Activated CD4-positive, alpha-beta T cell treated with anti-CD3 and anti-CD28 coated beads, Interleukin-2, amount 50 U/mL, for 16 hours (primary cell): Measurements from ENCODE around the gene UBE2K.
"Not testable (repeated sequence)": the region's sequence is repeated elsewhere in the genome, so short reads cannot be mapped to it uniquely, and the experiment has no call there.

Experiments
- DNase-seq: peaks from one replicate; pipeline ENCODE4 v3.0.0-alpha.2; 2020

Gene UBE2K

DNA sequence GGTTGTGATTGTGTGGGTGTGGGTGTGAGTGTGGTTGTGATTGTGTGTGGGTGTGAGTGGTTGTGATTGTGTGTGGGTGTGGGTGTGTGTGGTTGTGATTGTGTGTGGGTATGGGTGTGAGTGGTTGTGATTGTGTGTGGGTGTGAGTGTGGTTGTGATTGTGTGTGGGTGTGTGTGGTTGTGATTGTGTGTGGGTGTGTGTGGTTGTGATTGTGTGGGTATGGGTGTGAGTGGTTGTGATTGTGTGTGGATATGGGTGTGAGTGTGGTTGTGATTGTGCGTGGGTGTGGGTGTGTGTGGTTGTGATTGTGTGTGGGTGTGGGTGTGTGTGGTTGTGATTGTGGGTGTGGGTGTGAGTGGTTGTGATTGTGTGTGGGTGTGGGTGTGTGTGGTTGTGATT is 115.1 kb downstream of the UBE2K start:
- DNase-seq, result not testable (repeated sequence)

- DNase-seq, result not testable (repeated sequence)
Observed at GRCh38 chr4:39813761-39814160, 115.8 kb downstream of the UBE2K start.

DNA sequence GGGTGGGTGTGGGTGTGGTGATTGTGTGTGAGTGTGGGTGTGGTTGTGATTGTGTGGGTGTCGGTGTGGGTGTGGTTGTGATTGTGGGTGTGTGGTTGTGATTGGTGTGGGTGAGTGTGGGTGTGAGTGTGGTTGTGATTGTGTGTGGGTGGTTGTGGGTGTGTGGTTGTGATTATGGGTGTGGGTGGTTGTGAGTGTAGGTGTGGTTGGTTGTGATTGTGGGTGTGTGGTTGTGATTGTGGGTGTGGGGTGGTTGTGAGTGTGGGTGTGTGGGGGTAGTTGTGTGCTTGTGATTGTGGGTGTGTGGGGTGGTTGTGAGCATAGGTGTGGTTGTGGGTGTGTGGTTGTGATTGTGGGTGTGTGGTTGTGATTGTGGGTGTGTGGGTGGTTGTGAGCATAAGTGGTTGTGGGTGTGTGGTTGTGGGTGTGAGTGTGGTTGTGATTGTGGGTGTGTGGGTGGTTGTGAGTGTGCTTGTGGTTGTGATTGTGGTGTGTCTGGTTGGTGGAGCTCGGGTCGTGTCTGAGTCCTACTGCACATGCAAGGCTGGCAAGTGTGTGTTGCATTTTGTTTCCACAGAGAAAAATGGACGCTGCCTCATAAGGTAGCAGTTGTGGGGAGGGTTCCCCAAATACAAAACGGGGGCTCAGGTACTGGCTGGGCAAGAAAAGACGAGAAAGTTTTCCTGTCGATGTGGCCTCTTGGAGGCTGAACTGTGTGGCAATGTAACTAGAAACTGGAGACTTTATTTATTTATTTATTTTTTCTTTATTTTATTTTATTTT is 116.7 kb downstream of the UBE2K start:
- DNase-seq, result no peak

- DNase-seq, result no peak
Observed at GRCh38 chr4:39818646-39819045, 120.7 kb downstream of the UBE2K start.

DNA sequence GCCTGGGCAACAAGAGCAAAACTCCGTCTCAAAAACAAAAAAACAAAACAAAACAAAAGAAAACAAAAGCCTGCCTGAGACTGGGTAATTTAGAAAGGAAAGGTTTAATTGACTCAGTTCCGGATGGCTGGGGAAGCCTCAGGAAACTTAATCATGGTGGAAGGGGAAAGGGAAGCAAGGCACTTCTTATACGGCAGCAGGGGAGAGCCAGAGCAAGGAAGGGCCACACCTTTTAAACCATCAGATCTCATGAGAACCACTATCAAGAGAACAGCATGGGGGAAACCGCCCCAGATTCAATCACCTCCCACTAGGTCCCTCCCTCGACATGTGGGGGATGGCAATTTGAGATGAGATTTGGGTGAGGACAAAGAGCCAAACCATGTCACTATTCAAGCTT is 122.2 kb downstream of the UBE2K start:
- DNase-seq, result no peak

GRCh38 chr4:39821951-39822350 is 124.0 kb downstream of the UBE2K start:
- DNase-seq, result no peak

- no peak for DNase-seq
Observed at GRCh38 chr4:39822662-39823061, 124.7 kb downstream of the UBE2K start.

- no peak for DNase-seq
Observed at GRCh38 chr4:39823191-39823590, 125.3 kb downstream of the UBE2K start.

DNA sequence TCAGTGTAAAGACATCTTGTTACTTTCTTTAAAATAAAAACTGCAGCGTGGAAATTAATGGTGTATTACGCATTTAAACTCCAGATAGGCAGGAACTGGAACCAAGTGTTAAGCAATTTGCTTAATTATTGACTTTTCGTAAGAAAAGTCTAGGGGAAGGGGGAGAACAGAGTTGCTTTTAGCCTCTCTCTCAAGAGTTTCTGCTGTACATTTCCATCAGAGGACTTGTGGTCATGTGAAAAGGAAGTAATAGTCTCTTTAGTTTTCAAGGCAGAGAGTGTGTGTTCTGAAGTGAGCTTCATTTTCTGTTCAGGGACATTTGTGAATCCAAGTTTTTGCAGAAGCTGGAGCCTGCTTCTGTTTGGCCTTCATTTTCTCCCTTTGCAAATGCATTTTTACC is 127.2 kb downstream of the UBE2K start:
- no peak for DNase-seq

GRCh38 chr4:39825741-39826231 is 127.8 kb downstream of the UBE2K start:
- no peak for DNase-seq
